Hypothalamus (tissue), 51 donors: Measurements from ENCODE around the gene PELI2.
A peak's percentile ranks its signal among the peaks of the same experiment; 100 is the strongest.

Experiments
- DNase-seq, 51 donors: peaks; one replicate each; lab custom pipeline; 2025; lab: John Stamatoyannopoulos, UW

The PELI2 gene

DNA sequence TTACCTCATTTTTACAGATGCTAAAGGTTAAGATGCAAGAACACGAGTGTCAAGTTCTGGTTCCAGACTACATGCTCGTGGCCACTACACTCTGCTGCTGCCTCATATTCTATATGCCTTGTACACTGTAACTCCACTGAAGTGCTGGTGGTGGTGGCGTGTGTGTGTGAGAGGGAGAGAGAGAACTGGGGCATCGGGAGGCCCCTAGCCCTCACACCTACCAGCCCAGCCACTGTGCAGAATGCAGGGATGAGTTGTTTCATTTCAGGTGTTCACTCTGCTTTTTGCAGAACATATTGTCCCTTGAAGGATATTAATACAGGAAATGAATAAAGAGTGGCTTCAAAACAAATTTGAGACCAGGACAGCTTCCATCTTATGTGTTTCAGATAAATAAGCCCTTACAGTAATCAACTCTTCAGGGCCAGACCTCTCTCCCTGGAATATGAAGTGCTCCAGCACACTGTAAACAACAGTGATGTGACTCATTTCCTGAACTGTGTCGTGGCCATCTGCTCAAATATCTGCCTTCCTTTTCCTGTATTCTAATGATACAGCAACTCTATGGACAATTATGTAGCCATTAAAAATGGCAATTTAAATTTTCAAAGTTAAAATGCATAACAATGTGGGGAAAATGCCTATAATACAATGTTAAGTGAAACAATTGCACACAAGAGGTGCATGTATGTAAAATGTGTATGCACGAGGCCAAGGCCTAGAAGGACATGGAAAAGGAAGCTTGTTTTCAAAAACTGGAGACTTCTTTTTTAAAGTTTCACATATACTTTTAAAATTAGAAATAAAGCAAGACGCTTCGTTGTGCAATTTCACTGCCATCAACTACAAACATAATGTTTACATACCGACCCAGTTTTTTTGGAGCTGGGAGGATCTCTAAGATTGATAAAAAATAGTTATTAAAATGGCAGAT, 215.4 kb downstream of the PELI2 start:
- no peak for DNase-seq

DNA sequence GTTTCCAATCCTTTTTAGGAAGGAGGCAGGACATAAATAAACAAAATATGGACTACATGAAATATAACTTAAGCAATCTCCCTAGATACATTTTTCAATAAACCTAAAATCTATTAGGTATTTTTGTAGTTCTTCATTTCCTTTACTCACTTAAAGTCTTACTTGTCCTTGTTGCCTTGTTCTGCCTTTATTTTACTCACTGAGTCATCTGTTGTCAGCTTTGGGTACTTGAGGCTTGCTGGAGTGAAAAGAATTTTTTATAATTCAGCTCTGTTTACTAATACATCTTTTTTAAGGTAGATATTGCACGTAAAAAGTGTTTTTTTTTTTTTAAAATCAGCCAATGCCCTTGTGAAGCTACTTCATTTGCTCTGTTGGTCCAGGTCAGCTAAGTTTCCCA, 216.2 kb downstream of the PELI2 start:
- no peak for DNase-seq

DNA sequence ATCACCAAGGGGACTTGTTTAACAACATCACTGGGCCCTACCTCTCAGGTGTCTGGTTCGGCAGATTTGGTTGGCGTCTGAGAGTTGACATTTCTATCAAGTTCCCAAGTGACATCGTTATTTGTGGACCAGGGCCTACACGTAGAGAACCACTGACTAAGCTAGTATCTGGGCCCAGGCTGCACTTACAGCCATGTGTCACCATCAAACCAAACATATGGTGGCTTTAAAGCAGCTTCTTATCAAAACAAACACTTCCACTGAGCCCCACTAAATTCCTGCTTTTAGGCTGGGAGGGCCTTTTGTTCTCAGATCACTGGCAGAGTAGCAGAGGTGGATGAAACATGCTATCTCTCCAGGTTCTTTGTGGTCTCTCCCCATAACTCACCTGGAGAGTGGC, 220.5 kb downstream of the PELI2 start:
- no peak for DNase-seq

DNA sequence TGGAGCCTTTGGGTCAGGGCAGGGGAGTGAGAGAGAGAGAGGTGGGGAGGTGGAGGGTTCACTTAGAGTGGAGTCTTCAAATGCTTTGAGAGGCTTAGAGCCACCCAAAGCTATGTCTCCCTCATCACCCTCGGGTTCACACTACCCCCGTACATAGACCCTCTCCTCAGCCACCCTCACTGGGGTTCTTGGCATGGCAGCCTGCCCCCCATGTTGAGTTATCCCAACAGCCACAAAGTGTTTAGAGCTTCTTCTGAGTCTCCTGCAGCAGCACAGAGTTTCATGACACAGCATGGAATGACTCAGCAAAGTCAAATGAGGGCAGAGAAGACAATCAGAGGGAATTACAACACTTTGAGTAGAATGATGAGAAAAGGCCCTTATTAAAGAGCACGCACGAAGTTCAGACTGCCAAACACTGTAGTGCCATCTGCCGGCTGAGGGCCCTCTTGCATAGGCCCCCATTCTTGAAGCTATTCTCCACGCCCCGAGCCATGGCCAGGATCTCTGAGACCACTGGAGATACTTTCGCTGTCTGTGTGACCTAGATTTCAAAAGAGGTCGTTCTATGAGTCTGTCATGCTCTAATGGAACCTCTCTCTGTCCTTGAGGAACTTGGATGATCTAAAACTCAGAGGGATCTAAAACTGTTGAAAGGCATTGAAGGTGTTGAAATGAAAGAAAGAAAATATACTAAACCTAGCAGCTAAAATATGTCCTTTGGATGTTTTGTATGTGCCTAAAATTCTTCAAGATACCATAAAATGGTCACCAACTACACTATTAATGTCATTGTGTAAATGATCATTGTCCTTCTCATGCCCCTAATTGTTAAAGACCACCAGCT, 221.9 kb downstream of the PELI2 start:
- peak in 47 of 51 donors; percentile 6 to 79 (median 48) for DNase-seq

DNA sequence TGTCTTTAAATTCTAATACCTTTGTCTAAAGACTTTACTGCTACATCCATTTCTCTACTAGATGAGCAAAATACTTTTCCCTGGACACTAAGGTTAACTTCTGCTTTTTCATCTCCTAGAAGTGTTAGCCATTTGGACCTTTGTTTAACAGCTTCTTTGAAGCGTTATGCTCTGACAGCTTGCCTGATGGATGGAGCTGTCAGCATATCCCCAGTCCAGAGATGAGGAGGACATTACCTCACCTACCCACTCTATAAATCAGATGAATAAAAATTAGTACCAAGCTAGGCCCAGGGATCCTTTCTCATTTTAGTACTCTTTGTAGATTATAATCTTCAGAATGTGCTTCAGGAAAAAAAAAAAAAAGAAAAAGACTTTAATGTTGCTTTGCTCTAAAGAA, 222.7 kb downstream of the PELI2 start:
- DNase-seq, result no peak

DNA sequence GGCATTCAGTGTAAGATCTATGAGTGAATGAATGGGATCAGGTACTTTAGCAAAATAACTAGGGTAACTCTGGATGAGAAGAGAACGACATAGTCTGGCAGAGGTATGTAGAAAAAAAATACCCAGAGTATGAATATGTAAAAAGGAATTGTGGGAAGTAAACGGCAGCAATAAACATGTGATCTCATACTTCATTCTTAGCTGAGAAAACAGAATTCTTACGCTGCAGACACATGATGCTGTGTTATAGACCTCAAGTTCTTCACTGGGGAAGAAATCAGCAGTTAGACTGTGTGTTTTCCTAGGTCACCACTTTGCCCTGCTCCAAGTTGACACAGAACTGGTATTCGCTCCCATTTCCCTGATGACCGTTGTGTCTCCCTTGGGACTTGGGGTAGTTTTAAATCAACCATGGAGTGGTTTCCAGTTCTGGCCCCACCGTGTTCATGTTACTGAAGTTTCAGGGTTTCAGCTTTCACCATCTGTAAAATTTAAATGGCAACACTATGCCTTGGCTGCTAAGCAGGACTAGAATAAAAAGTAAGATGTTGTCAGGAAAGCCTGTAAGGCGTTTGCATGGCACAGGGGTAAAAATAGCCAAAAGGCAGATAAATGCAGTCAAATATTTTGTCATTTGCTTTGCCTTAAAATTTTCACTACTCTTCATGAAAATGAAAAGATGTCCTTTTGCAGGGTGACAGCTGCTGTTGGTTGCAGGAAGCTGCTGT, 223.7 kb downstream of the PELI2 start:
- no peak for DNase-seq

DNA sequence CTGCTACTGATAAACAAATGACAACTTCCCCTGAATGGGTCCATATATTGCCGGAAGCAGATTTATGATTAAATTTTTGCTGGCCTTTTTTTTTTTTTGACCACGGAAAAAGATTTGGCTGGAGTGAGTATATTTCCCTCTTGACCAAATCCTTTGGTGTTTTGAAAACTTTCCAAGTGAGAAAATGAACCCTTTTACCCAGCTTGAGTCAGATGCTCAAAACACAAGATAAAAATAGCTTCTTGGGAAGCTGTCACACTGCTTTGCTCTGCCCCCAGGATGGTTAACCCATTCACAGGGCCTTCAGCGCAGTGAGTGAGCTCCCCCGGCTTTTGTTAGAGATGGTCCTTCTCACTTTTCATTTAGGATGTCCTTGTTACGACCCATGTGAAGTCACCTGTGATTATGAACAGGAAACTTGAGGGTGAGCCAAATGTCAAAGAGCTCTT, 224.3 kb downstream of the PELI2 start:
- peak in 2 of 51 donors; percentile 6 to 8 for DNase-seq

DNA sequence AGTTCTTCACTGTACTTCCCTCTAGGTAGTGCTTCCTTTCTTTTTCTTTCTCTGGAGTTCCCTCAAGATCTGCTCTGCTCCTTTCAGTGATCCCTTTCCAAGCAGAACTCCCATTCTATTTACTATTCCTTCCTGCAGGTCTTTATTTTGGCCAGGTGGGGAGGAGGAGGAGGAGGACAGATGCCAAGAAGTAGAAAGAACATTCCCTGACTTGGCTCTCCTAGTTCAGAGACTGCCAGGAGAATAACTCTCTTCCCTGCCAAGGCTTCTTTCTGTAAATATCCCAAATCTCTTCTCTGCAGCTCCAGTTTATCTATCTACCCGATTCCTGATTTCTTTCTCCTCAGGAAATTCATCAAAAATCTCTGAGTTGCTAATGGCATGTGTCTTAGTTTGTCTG, 231.7 kb downstream of the PELI2 start:
- DNase-seq, result no peak
